ENCODE measurements around the gene EML5. TPM values are rescaled to one million over a fixed set of nuclear protein-coding genes. Genes with fewer than 3 reads are reported as not detected.
"Not testable (repeated sequence)": the region's sequence is repeated elsewhere in the genome, so short reads cannot be mapped to it uniquely, and the experiment has no call there.

EML5 gene
- polyA plus RNA-seq, 3 donors, result 2.8 to 3.4 (median 3.1) TPM

- DNase-seq (ENCODE audit: low read depth in 3 of 3, low spot score in 2 of 3), result no peak
Measured at GRCh38 chr14:88804477-88804876, 11.7 kb upstream of the EML5 start.

- no peak for DNase-seq (ENCODE audit: low read depth in 3 of 3, low spot score in 2 of 3)
Measured at GRCh38 chr14:88804035-88804434, 11.3 kb upstream of the EML5 start.

GRCh38 chr14:88802596-88802995 is 9.8 kb upstream of the EML5 start:
- DNase-seq (ENCODE audit: low read depth in 3 of 3, low spot score in 2 of 3), result no peak

- no peak for DNase-seq (ENCODE audit: low read depth in 3 of 3, low spot score in 2 of 3)
Measured at GRCh38 chr14:88799522-88799921, 6.8 kb upstream of the EML5 start.

GRCh38 chr14:88798156-88798555 is 5.4 kb upstream of the EML5 start:
- no peak for DNase-seq (ENCODE audit: low read depth in 3 of 3, low spot score in 2 of 3)

- DNase-seq (ENCODE audit: low read depth in 3 of 3, low spot score in 2 of 3), result no peak
Measured at GRCh38 chr14:88793259-88793625, 489 bp upstream of the EML5 start.

GRCh38 chr14:88791629-88792472 is 902 bp downstream of the EML5 start:
- DNase-seq (ENCODE audit: low read depth in 3 of 3, low spot score in 2 of 3), result no peak

GRCh38 chr14:88791252-88791621 is 1.5 kb downstream of the EML5 start:
- DNase-seq (ENCODE audit: low read depth in 3 of 3, low spot score in 2 of 3), result no peak

GRCh38 chr14:88790501-88791251 is 2.1 kb downstream of the EML5 start:
- no peak for DNase-seq (ENCODE audit: low read depth in 3 of 3, low spot score in 2 of 3)

GRCh38 chr14:88789573-88789972 is 3.2 kb downstream of the EML5 start:
- DNase-seq (ENCODE audit: low read depth in 3 of 3, low spot score in 2 of 3), result not testable (repeated sequence)

- DNase-seq (ENCODE audit: low read depth in 3 of 3, low spot score in 2 of 3), result no peak
Measured at GRCh38 chr14:88786715-88787114, 6.0 kb downstream of the EML5 start.

GRCh38 chr14:88785911-88786310 is 6.8 kb downstream of the EML5 start:
- no peak for DNase-seq (ENCODE audit: low read depth in 3 of 3, low spot score in 2 of 3)

- DNase-seq (ENCODE audit: low read depth in 3 of 3, low spot score in 2 of 3), result no peak
Measured at GRCh38 chr14:88775532-88775931, 17.2 kb downstream of the EML5 start.

- DNase-seq (ENCODE audit: low read depth in 3 of 3, low spot score in 2 of 3), result no peak
Measured at GRCh38 chr14:88770736-88771135, 22.0 kb downstream of the EML5 start.

- no peak for DNase-seq (ENCODE audit: low read depth in 3 of 3, low spot score in 2 of 3)
Measured at GRCh38 chr14:88765130-88765529, 27.6 kb downstream of the EML5 start.

GRCh38 chr14:88753873-88754272 is 38.9 kb downstream of the EML5 start:
- no peak for DNase-seq (ENCODE audit: low read depth in 3 of 3, low spot score in 2 of 3)

GRCh38 chr14:88750945-88751344 is 41.8 kb downstream of the EML5 start:
- no peak for DNase-seq (ENCODE audit: low read depth in 3 of 3, low spot score in 2 of 3)

- no peak for DNase-seq (ENCODE audit: low read depth in 3 of 3, low spot score in 2 of 3)
Measured at GRCh38 chr14:88750413-88750812, 42.3 kb downstream of the EML5 start.

- DNase-seq (ENCODE audit: low read depth in 3 of 3, low spot score in 2 of 3), result no peak
Measured at GRCh38 chr14:88749139-88749538, 43.6 kb downstream of the EML5 start.

- no peak for DNase-seq (ENCODE audit: low read depth in 3 of 3, low spot score in 2 of 3)
Measured at GRCh38 chr14:88748288-88748687, 44.5 kb downstream of the EML5 start.

GRCh38 chr14:88746052-88746451 is 46.7 kb downstream of the EML5 start:
- DNase-seq (ENCODE audit: low read depth in 3 of 3, low spot score in 2 of 3), result peak in 2 of 3 donors; percentile 5 to 19

GRCh38 chr14:88737245-88737644 is 55.5 kb downstream of the EML5 start:
- DNase-seq (ENCODE audit: low read depth in 3 of 3, low spot score in 2 of 3), result no peak
